HepG2 (cell line): ENCODE data around the gene PYGB. TPM values are rescaled to one million over a fixed set of nuclear protein-coding genes. Genes with fewer than 3 reads are reported as not detected.
A peak's percentile ranks its signal among the peaks of the same experiment; 100 is the strongest.

Experiments used
- ATF2 ChIP-seq: sonication (generic); formaldehyde crosslinking; IDR thresholded peaks from 2 replicates; pipeline ENCODE4 v1.4.0; 2020; ENCODE audit warnings: missing genetic modification reagents
- EED ChIP-seq: sonication (generic); formaldehyde crosslinking; IDR thresholded peaks from 2 replicates; pipeline ENCODE4 v1.5.0; 2020; ENCODE audit warnings: mild to moderate bottlenecking, missing genetic modification reagents
- FOSL1 ChIP-seq: sonication (generic); formaldehyde crosslinking; IDR thresholded peaks from 2 replicates; pipeline ENCODE4 v1.9.0; 2021; ENCODE audit warnings: missing genetic modification reagents, borderline replicate concordance
- HNRNPK ChIP-seq: fragments of 200-400 bp; formaldehyde crosslinking; IDR thresholded peaks from 2 replicates; pipeline ENCODE4 v1.6.1; 2018; ENCODE audit warnings: low read length, low read depth, moderate library complexity, mild to moderate bottlenecking; ENCODE audit not compliant: poor library complexity, severe bottlenecking
- JUN ChIP-seq: sonication (generic); formaldehyde crosslinking; IDR thresholded peaks from 2 replicates; pipeline ENCODE4 v1.4.0; 2020; ENCODE audit warnings: mild to moderate bottlenecking, missing genetic modification reagents
- KDM4B ChIP-seq: sonication (generic); formaldehyde crosslinking; IDR thresholded peaks from 2 replicates; pipeline ENCODE4 v1.4.0; 2020; ENCODE audit warnings: missing genetic modification reagents
- MED1 ChIP-seq: sonication (generic); formaldehyde crosslinking; IDR thresholded peaks from 2 replicates; pipeline ENCODE4 v1.4.0; 2020; ENCODE audit warnings: missing genetic modification reagents
- NR3C1 ChIP-seq: sonication (generic); formaldehyde crosslinking; IDR thresholded peaks from 2 replicates; pipeline ENCODE4 v1.4.0; 2020; ENCODE audit warnings: missing genetic modification reagents
- SIN3B ChIP-seq: fragments of 150-350 bp; IDR thresholded peaks from 2 replicates; pipeline ENCODE4 v1.6.1; 2014; ENCODE audit warnings: low read length
- SMAD1 ChIP-seq: sonication (generic); formaldehyde crosslinking; IDR thresholded peaks from 2 replicates; pipeline ENCODE4 v1.4.0; 2020; ENCODE audit warnings: missing genetic modification reagents, low read depth, mild to moderate bottlenecking, borderline replicate concordance
- SNRNP70 ChIP-seq: fragments of 200-400 bp; formaldehyde crosslinking; IDR thresholded peaks from 2 replicates; pipeline ENCODE4 v1.6.1; 2017; ENCODE audit warnings: mild to moderate bottlenecking, low read depth, low read length, moderate library complexity
- SP4 ChIP-seq: sonication (generic); formaldehyde crosslinking; IDR thresholded peaks from 2 replicates; pipeline ENCODE4 v1.8.1; 2023; ENCODE audit warnings: mild to moderate bottlenecking, missing genetic modification reagents
- U2AF2 ChIP-seq: fragments of 200-400 bp; formaldehyde crosslinking; IDR thresholded peaks from 2 replicates; pipeline ENCODE4 v1.6.1; 2017; ENCODE audit warnings: low read depth, mild to moderate bottlenecking, low read length
- ZBTB1 ChIP-seq: sonication (generic); formaldehyde crosslinking; IDR thresholded peaks from 2 replicates; pipeline ENCODE4 v1.4.0; 2020; ENCODE audit warnings: missing genetic modification reagents, borderline replicate concordance
- ZNF335 ChIP-seq: sonication (generic); formaldehyde crosslinking; IDR thresholded peaks from 2 replicates; pipeline ENCODE4 v1.4.0; 2020; ENCODE audit warnings: missing genetic modification reagents
- ZNF34 ChIP-seq: sonication (generic); formaldehyde crosslinking; IDR thresholded peaks from 2 replicates; pipeline ENCODE4 v1.4.0; 2020; ENCODE audit warnings: mild to moderate bottlenecking, missing genetic modification reagents, borderline replicate concordance
- ZNF780A ChIP-seq: sonication (generic); formaldehyde crosslinking; IDR thresholded peaks from 2 replicates; pipeline ENCODE4 v1.8.0; 2022; ENCODE audit warnings: mild to moderate bottlenecking, missing genetic modification reagents, moderate library complexity
- ZNF841 ChIP-seq: sonication (generic); formaldehyde crosslinking; IDR thresholded peaks from 2 replicates; pipeline ENCODE4 v1.8.1; 2023; ENCODE audit warnings: missing genetic modification reagents, borderline replicate concordance
- polyA plus RNA-seq, 8 experiments: library from polyadenylated mRNA; depleted of rRNA in 3 of 8; stranded (reverse) in 7 of 8; unstranded in 1 of 8; fragments of >200 nt; fragmentation: Illumina TruSeq in 4 of 8; extraction: Trizol in 4 of 8; gene quantifications; 2 replicates each; pipeline versions ENCODE4 v1.2.1 to v1.2.3, GENCODE V29; 2011 to 2016; ENCODE audit warnings: low read depth in 4 of 8, missing spikeins in 1 of 8, mixed read lengths in 1 of 8; ENCODE audit not compliant: insufficient read depth in 1 of 8
- total RNA-seq, 5 experiments: library from RNA; depleted of rRNA; stranded (reverse); fragments of >200 nt; fragmentation: Illumina TruSeq; extraction: Trizol; gene quantifications; 2 replicates each; pipeline ENCODE4 v1.2.3, GENCODE V29; 2016; ENCODE audit warnings: low read depth in 1 of 5
- TF ChIP-seq, protein P1 (sequence below): conservative IDR thresholded peaks from 2 replicates; pipeline ENCODE4 v1.6.1; 2018; ENCODE audit warnings: missing genetic modification reagents
- TF ChIP-seq, protein P2 (sequence below): sonication (generic); formaldehyde crosslinking; IDR thresholded peaks from 2 replicates; pipeline ENCODE4 v1.5.0; 2020; ENCODE audit warnings: missing genetic modification reagents
- TF ChIP-seq, protein P3 (sequence below): fragments of 450-650 bp; IDR thresholded peaks from 2 replicates; pipeline ENCODE4 v1.6.1; 2017; ENCODE audit warnings: mild to moderate bottlenecking
- TF ChIP-seq, protein P4 (sequence below): IDR thresholded peaks from 2 replicates; pipeline ENCODE4 v1.6.1; 2016; ENCODE audit warnings: mild to moderate bottlenecking, missing biosample characterization, missing genetic modification reagents

Gene PYGB
- total and polyA plus RNA-seq, 2 of the 13 experiments (the other 11 are each of a cell fraction or from before 2014, with no cell fraction given) = 24.2 to 86.3 TPM

DNA sequence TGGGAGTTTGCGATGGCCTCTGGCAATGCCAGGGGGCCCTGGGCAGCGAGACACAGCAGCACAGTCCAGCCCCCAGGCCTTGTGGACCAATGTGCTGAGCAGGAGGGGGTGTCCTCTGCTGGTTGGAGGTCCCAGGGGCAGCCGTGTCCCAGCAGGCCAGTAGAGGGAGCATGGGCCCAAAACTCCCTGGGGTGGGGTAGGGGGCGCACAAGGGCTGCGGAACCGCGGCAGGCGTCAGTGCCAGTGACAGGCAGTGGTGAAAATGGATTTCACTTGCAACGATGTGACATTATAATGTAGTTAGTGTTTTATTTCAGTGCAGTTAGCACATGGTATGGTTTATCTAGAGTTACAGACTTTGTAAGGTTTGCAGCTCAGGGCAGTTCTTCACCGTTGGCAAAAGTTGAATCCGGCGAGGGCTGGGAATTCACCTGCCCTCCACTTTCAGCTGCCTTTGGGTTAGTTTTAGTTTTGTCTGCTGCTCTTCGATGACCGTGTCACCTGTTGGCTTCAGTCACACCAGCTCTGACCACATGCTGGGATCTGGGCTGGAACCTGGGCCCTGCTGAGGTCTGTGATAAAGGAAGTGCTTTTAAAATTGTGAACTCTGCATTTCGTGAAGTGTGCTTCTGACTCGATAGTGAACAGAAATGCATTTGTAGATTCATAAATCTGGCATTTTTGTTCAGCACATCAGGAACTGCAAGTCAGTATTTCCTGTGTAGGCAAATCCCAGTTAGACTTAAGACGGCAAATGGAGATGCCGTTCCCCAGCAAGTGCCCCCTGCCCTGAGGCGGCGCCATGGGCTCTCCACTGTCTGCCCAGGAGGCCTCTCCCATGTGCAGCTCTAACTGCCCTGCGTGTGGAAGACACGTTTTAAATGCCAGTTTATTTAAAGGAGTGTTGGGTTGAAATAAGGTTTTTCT lies 46.8 kb downstream of the PYGB start (continued):
- TF ChIP-seq ZBTB1 (CRISPR knock-in tag) (no peak), NR3C1 (CRISPR knock-in tag) (no peak), MED1 (CRISPR knock-in tag) (peak; percentile 54; the same call in 1 of the 2 replicates), EED (CRISPR knock-in tag) (no peak; the same call in 1 of the 2 replicates), SP4 (CRISPR knock-in tag) (peak; percentile 71; the same call in 1 of the 2 replicates), ZNF780A (CRISPR knock-in tag) (no peak), SNRNP70 (no peak), ZNF841 (CRISPR knock-in tag) (no peak), JUN (CRISPR knock-in tag) (0 out of 2 replicates have a peak, but pooled peaks have one; percentile 19), FOSL1 (CRISPR knock-in tag) (no peak), U2AF2 (no peak), ATF2 (CRISPR knock-in tag) (peak; percentile 74; the same call in 1 of the 2 replicates), ZNF34 (CRISPR knock-in tag) (0 out of 2 replicates have a peak, but pooled peaks have one; percentile 31), SMAD1 (no peak), KDM4B (CRISPR knock-in tag) (peak; percentile 96), SIN3B (peak; percentile 51; the same call in 1 of the 2 replicates), HNRNPK (peak; percentile 19), ZNF335 (no peak)
- TF ChIP-seq, protein P1, sequence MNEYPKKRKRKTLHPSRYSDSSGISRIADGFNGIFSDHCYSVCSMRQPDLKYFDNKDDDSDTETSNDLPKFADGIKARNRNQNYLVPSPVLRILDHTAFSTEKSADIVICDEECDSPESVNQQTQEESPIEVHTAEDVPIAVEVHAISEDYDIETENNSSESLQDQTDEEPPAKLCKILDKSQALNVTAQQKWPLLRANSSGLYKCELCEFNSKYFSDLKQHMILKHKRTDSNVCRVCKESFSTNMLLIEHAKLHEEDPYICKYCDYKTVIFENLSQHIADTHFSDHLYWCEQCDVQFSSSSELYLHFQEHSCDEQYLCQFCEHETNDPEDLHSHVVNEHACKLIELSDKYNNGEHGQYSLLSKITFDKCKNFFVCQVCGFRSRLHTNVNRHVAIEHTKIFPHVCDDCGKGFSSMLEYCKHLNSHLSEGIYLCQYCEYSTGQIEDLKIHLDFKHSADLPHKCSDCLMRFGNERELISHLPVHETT (CRISPR knock-in tag) = no peak
- TF ChIP-seq, protein P2, sequence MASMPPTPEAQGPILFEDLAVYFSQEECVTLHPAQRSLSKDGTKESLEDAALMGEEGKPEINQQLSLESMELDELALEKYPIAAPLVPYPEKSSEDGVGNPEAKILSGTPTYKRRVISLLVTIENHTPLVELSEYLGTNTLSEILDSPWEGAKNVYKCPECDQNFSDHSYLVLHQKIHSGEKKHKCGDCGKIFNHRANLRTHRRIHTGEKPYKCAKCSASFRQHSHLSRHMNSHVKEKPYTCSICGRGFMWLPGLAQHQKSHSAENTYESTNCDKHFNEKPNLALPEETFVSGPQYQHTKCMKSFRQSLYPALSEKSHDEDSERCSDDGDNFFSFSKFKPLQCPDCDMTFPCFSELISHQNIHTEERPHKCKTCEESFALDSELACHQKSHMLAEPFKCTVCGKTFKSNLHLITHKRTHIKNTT (CRISPR knock-in tag) = no peak
- TF ChIP-seq, protein P3, sequence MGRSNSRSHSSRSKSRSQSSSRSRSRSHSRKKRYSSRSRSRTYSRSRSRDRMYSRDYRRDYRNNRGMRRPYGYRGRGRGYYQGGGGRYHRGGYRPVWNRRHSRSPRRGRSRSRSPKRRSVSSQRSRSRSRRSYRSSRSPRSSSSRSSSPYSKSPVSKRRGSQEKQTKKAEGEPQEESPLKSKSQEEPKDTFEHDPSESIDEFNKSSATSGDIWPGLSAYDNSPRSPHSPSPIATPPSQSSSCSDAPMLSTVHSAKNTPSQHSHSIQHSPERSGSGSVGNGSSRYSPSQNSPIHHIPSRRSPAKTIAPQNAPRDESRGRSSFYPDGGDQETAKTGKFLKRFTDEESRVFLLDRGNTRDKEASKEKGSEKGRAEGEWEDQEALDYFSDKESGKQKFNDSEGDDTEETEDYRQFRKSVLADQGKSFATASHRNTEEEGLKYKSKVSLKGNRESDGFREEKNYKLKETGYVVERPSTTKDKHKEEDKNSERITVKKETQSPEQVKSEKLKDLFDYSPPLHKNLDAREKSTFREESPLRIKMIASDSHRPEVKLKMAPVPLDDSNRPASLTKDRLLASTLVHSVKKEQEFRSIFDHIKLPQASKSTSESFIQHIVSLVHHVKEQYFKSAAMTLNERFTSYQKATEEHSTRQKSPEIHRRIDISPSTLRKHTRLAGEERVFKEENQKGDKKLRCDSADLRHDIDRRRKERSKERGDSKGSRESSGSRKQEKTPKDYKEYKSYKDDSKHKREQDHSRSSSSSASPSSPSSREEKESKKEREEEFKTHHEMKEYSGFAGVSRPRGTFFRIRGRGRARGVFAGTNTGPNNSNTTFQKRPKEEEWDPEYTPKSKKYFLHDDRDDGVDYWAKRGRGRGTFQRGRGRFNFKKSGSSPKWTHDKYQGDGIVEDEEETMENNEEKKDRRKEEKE = no peak
- TF ChIP-seq, protein P4, sequence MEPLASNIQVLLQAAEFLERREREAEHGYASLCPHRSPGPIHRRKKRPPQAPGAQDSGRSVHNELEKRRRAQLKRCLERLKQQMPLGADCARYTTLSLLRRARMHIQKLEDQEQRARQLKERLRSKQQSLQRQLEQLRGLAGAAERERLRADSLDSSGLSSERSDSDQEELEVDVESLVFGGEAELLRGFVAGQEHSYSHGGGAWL (CRISPR knock-in tag) = peak; percentile 39; the same call in 1 of the 2 replicates
